ENCODE data around the gene RFXAP.

RFXAP gene

GRCh38 chr13:36818804-36819738 lies at the start of gene RFXAP:
TSS of gene RFXAP (plus strand) at chr13:36819222. CDS start at chr13:36819358, 136 bp downstream.
- DNase-seq (ENCODE audit: low read depth): peak; percentile 81

DNA sequence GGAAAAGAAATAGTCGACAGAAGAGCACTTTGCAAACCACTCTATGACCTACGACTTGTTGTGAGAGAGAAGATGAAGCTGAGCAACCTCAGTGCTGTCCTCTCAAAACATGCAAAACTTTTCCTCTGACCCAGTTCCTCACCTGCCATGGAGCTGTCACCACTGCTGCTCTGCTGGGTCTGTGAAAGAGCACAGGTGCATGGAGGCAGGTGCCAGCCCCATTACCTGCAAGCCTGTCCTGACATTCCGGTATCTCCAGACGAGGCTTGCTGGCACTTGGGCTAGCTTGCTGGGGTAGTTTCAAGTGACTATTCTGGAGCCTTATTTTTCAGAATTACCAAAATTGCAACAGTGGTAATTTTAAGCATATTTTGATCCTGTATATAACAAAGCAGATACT lies 49.5 kb upstream of the RFXAP start:
- no peak for TF ChIP-seq CTCF (conservative IDR thresholded peaks at IDR 0.05; ENCODE audit: control insufficient read depth, insufficient read depth, low read depth, low read length)
- no peak for DNase-seq (ENCODE audit: low read depth)
- H3K4me3 ChIP-seq (ENCODE audit: control insufficient read depth, low read depth, low read length): no peak overlapping the region

More at GRCh38 chr13:36818804-36819738, at the start of gene RFXAP:
- TF ChIP-seq CTCF (conservative IDR thresholded peaks at IDR 0.05; ENCODE audit: control insufficient read depth, insufficient read depth, low read depth, low read length): no peak
- peak within 1 kb of the TSS; percentile 66 for H3K4me3 ChIP-seq (ENCODE audit: control insufficient read depth, low read depth, low read length)

DNA sequence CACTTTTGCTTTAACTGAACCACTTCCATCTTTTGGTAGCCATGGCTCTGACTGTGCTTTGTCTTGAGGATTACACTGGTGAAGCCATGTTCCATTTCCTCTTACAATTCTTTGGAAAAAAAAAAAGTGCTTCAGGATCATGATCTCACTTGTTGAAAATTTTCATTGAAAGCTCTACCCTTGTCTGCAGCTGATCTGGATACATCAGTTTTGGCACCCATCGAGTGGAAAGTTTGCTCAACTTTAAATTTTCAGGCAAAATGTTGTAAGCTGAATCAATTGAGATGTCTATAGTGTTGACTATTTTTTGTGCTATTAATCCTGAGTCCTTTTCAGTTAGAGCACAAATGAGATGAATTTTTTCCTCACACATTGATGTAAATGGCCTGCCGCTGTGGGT lies 48.3 kb upstream of the RFXAP start:
- H3K4me3 ChIP-seq (ENCODE audit: control insufficient read depth, low read depth, low read length): no peak overlapping the region
- no peak for TF ChIP-seq CTCF (conservative IDR thresholded peaks at IDR 0.05; ENCODE audit: control insufficient read depth, insufficient read depth, low read depth, low read length)
- DNase-seq (ENCODE audit: low read depth): peak; percentile 9

DNA sequence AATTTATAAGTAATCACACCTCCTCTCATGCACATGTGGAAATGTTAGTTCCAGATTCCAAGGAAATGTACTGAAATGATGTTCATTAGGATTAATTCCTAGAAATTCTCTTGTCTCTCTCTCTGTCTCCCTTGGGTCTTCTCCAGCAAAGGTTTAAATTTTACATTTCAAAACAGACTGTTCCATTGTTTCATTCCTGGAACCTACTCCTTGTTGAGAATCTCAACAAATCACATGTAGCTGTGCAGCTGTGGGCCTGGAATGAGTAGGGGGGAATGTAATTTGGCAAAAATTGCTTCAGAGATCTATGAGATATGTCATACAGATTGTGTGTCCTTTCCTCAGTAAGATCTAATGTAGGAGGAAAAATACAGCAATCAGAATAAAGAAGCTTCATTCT lies 46.2 kb upstream of the RFXAP start:
- H3K4me3 ChIP-seq (ENCODE audit: control insufficient read depth, low read depth, low read length): no peak overlapping the region
- DNase-seq (ENCODE audit: low read depth): no peak
- no peak for TF ChIP-seq CTCF (conservative IDR thresholded peaks at IDR 0.05; ENCODE audit: control insufficient read depth, insufficient read depth, low read depth, low read length)

DNA sequence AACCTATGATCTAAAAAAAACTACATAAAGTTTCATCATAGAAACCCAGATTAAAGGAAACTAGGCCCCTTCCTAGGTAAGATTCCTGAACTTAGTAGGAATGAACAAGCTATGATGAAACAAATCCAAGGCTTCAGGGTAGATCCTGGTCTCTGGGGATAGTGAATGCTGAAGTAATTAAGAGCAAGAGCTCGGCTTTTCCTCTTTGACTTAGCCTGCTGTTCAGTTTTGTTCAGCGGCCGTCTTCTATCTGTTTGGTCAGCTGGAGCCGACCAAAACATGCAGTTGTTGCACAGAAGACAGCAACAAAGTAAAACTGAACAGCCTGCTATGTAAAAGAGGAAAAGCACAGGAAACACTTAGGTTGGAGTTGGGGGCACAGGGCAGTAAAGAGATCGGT lies 44.1 kb upstream of the RFXAP start:
- no peak for TF ChIP-seq CTCF (conservative IDR thresholded peaks at IDR 0.05; ENCODE audit: control insufficient read depth, insufficient read depth, low read depth, low read length)
- no peak overlapping the region for H3K4me3 ChIP-seq (ENCODE audit: control insufficient read depth, low read depth, low read length)
- peak; percentile 57 for DNase-seq (ENCODE audit: low read depth)

GRCh38 chr13:36776175-36776574 lies 42.8 kb upstream of the RFXAP start:
- no peak overlapping the region for H3K4me3 ChIP-seq (ENCODE audit: control insufficient read depth, low read depth, low read length)
- no peak for TF ChIP-seq CTCF (conservative IDR thresholded peaks at IDR 0.05; ENCODE audit: control insufficient read depth, insufficient read depth, low read depth, low read length)

More at GRCh38 chr13:36776175-36776574, 42.8 kb upstream of the RFXAP start:
- no peak for DNase-seq (ENCODE audit: low read depth)
